Stimulated activated CD4-positive, alpha-beta T cell treated with anti-CD3 and anti-CD28 coated beads, TNF-alpha, amount 100 ng/mL, for 48 hours (primary cell): ENCODE measurements around the gene TIMM17A.
"Not testable (repeated sequence)": the region's sequence is repeated elsewhere in the genome, so short reads cannot be mapped to it uniquely, and the experiment has no call there.

Experiments
- DNase-seq, 3 donors: peaks; one replicate each; pipeline ENCODE4 v3.0.0-alpha.2; 2020; ENCODE audit warnings: low read depth in 3 of 3

The TIMM17A gene

DNA sequence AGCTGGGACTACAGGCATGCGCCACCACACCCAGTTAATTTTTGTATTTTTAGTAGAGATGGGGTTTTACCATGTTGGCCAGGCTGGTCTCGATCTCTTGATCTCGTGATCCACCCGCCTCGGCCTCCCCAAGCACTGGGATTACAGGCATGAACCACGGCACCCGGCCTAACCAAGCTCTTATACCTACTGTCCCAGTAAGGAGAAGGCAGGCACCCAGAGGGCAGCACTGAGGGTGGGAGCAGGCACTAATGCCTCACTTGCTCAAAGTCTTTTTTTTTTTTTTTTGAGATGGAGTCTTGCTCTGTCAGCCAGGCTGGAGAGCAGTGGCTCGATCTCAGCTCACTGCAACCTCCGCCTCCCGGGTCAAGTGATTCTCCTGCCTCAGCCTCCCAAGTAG is 15.0 kb upstream of the TIMM17A start:
- not testable (repeated sequence) for DNase-seq

DNA sequence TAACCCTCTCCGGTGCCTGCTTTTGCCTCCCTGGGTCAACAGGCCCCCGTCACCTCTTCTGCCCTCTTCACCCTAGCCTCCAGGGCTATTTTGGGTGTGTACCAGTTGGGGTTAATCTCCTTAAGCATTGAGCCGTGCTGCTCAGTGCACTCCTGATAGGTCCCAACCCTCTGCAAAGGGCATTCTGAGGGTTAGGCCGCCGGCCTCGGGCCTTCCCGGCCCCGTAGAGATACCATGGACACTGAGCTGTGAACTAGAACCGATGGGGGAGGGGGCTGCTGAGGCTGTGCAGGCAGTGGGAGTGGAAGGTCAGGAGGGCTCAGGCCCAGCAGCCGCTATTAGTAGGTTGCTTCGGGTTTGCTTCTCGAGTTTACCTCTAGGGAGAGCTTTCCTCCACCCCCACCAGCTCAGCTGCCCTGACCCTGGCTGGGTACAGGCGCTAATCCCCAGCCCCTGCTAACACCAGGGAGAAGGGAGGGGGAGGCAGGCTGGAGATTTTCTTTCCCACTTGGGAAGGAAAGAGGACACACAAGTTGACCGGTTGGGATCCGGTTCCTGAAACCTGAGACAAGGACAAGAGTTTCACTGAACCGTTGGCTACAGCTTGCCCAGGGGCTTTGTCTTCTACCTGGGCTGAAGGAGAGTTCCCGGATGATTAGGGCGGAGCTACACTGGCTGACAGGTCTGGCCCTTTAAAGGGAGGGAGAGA is 13.7 kb upstream of the TIMM17A start:
- no peak for DNase-seq

DNA sequence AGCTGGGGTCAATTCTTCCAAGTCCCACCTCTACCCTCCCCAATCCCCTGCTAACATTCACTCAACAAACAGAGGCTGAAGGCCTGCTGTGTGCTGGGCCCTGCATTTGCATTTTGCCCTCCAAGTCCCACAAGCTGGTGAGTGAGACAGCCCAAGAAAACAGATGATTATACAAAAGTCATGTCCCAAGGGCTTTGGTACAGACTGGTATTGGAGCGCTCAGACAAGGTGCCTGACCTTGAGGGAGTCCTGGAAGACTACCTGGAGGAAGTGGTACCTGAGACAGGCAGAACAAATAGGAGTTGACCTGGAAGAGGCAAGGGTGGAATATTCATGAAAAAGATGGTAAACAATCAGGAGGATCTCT is 13.2 kb upstream of the TIMM17A start:
- DNase-seq = no peak

DNA sequence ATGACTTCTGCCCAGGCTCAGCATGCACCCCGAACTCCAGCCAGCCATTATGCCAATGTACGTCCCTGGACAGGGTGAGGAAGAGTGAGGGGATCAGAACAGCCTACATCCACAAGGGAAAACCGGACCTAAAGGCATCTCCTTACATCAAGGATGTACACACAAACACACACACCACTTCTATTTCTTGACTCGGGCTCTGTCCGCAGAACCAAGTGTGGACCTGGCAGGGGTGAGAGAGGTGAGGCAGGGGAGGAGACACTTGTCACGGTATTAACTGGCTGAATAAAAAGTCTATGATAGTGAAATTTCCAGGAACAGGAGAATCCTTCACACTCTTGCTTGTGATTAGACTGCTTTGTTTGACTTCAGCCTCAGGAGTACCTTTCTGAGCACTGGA is 11.3 kb upstream of the TIMM17A start:
- no peak for DNase-seq

DNA sequence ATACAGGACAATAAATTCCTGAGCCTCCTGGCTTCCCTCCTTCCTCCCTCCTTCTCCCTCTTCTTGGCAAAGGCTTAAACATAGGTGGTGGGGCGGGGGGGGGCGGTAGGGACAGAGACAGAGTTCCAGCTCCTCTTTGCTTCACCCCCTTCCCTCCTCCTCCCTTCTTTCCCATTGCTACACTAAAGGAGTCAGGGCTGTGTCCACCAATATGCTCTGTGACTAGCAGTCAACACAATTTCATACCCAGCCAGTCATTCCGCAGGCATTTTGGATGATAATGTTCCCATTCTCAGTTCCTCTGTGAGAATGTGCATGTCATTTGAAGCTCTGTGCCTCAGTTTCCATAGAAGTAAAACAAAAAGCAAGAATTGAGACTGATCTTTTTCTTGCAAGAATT is 10.7 kb upstream of the TIMM17A start:
- no peak for DNase-seq

DNA sequence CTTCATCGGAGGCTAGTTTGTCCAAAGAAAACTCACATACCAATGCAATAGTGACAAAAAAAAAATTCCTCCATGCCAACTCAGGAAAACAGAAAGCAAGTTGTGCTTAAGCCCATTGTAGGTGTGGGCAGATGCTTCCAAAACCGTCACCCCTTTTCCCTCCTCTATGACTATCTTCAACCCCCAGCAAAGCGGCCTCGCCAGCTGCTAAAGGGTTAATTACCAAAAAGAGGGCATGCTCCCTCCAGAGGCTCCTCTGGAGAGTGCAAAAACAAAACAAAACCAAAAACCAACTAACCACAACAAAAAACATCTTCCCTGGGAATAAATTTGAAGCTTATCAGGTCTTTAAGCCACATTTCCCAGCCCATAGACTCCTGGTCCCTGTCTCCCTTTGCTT is 10.1 kb upstream of the TIMM17A start:
- DNase-seq = no peak

DNA sequence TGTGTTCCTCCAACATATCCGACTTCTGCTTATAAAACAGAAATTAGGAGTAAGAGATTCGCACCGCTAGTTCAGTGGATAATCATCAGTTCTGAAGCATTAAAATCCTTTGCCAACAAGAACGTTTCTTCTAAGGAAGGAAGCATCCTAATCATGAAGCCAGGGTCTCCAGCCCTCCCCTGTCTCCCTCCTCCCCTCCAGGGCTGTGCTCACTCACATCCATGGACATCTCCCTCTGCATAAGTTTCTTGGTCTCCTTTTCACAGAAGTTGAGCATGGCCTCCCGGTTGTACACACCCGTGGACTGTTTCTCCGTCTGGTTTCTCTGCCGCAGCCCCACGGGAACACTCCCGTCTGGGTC is 9.5 kb upstream of the TIMM17A start:
- DNase-seq = no peak

DNA sequence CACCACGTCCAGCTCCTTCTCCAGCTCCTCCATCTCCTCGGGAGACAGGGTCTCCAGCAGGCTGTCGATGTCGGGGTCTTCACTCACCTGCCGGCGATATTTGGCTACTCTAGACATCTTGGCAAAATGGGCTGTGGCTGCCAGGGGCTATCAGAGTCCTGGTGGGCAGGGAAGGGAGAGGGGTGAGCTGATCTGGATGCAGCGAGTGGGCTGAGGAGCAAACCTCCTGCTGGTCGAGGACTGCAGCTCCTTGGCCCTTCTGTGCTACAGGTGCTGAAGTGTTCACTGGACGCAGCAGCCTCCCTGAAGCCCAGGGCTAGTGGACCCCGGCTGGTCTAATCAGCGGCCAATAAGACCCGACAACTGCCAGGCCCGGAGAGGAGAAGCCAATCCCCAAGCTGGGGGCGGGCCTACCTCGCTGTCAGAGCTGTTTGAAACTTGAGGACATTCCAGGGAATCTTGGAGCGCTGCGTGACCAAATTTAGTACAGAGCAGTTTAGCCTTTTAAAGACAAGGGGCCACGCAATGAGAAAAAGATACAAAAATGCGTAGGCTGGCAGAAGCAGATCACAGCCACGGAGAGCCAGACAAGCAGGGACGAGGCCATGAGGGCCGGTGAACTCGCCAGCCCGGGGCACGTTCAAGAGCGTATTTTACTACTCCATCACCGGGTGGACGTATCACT is 8.9 kb upstream of the TIMM17A start, which contains the start of gene LMOD1:
LMOD1 (minus strand) TSS at position 325 of the 685 bp plus-strand sequence; CDS start at position 117, 208 bp downstream.
- DNase-seq = no peak

DNA sequence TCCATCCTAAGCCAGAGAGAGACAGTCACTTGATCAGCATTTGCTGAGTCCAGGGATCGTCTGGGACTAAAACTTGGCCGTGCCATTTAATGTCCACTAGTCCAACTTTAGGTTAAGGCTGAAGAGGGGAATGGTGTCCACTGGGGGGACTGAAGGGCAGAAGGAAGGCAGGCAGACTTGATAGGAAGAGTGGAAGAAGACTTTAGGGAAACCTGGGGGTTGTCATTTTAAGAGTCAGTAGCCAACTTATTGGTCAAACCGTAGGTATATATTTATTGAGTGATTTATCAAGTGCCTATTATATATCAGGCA is 7.7 kb upstream of the TIMM17A start:
- DNase-seq = no peak

DNA sequence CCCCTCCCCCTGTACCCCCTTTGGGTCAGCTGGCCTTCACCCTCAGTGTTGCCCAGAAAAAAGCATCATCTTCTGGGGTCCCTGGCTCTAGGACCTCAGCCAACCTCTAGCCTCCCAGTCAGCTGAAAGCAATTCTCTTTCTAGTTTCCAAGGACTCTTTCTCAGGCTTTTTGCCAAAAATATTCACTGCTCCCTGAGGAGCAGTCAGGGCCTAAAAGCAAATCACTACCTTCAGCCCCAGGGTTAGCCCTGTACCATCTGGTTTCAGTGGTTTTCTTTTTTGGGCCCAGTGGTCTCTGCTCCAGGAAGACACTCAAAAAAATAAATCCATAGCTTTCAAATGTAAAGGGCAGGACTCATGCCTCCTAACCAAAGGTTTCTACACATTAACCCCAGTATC is 5.8 kb upstream of the TIMM17A start:
- no peak for DNase-seq

DNA sequence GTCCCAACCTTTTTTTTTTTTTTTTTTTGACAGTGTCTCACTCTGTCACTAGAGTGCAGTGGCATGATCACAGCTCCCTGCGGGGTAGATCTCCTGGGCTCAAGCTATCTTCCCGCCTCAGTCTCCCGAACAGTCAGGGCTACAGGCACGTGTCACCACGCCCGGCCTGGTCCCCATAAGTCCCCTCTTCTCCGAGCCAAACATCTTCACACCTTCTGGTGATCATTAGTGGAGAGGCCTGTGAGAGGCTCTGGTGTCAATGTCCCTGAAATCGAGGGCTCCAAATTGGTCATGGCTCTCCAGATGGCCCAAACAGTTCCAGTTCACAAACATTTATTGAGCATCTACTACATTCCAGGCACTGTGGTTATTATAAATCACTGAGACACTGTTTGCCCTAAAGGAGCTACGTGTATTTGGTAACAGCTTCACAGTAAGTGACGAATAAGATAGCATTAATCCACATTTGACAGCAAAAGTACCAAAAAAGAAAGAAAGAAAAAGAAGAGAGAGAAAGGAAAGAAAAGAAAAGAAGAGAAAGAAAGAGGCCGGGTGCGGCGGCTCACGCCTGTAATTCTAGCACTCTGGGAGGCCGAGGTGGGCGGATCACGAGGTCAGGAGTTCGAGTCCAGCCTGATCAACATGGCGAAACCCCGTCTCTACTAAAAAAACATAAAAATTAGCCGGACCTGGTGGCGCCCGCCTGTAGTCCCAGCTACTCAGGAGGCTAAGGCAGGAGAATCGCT is 867 bp upstream of the TIMM17A start:
- no peak for DNase-seq

DNA sequence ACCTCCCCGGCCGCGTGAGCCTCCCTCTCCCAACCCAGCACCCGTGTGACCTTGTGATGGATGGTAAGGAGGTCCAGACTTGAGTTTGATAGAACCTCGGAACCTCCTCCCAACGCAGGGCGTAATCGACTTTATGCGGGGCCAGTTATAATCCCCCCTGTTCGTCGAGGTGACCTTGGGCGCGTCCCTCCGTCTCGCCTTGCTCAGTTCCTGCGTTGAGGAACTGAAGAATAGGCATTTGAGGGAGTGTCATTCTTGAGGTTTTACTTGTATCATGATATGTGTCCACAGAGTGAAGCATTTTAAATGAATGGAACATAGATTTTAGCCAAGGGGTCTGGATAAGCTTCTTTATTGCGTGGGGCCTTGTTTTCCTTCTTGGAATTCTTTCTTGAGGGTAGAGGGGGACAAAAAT is 433 bp downstream of the TIMM17A start:
- peak in 1 of 3 donors; percentile 16 for DNase-seq

DNA sequence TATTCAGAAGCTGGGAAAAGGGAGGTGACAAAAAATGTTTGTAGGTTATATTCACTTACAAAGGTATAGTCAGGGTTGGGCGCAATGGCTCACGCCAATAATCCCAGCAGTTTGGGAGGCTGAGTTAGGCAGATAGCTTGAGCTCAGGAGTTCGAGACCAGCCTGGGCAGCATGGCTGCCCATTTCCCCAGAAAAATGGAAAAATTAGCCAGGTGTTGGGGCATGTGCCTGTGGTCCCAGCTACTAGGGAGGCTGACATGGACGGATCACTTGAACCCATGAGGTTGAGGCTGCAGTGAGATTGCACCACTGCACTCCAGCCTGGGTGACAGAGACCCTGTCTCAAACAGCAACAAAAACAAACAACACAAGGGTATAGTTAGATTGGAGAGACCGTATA is 3.0 kb downstream of the TIMM17A start:
- no peak for DNase-seq

DNA sequence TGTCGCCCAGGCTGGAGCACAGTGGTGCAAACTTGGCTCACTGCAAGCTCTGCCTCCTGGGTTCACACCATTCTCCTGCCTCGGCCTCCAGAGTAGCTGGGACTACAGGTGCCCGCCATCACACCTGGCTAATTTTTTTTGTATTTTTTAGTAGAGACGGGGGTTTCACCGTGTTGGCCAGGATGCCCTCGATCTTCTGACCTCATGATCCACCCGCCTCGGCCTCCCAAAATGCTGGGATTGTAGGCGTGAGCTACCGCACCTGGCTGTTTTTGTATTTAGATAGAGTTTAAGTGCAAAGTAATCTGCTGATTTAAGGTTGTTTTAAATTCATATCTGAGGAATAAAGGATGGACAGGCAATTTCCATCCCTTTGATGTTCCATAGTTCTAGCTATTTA is 7.1 kb downstream of the TIMM17A start:
- DNase-seq = not testable (repeated sequence)

DNA sequence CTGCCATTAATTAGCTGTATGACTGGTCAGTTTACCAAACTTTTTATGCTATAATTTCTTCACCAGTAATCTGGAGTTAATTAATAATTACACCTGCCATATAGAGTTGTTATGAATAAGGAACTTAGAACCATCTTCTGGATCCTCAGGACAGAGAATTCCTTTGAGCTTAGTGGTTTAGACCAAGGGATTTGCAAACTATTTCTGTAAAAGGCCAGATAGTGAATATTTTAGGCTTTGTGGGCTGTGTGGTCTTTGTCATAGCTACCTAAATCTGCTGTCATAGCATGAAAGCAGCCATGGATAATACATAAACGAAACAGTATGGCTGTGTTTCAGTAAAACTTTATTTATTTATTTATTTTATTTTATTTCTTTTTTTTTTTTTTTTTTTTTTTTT is 9.0 kb downstream of the TIMM17A start:
- DNase-seq = no peak

DNA sequence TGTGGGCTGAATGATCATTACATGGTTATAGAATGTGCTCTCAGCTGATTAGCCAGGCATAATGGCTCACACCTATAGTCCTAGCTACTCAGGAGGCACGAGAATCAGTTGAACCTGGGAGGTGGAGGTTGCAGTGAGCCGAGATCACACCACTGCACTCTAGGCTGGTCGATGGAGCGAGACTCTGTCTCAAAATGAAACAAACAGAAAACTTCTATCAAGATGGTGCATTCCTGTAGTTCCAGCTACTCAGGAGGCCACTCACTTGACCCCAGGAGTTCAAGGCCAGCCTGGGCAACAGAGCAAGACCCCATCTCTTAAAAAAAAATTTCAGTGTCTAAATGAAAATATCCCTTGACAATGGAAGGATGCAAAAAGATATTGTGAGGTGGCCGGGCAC is 10.9 kb downstream of the TIMM17A start:
- no peak for DNase-seq

DNA sequence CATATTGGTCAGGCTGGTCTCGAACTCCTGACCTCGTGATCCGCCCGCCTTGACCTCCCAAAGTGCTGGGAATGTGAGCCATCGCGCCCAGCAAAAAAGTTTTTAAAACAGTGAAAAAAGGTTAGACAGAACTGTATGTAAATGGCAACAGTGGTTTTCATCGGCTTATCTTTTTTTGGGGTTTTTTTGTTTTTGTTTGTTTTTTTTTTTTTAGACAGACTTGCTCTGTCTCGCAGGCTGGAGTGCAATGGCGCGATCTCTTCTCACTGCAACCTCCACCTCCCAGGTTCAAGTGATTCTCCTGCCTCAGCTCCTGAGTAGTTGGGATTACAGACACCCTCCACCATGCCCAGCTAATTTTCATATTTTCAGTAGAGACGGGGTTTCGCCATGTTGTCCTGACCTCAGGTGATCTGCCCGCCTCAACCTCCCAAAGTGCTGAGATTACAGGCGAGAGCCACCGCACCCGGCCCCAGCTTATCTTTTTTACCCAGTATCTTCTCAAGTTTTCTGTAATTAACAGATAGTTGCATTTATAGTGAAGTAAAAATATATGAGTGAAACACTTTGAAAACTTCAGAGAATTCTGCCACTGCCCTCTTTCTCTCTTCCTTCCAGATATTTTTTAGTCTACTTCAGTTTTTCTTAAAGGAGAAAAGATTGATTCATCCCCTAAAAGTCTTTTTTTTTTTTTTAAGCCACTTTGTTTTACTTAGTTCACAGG is 13.1 kb downstream of the TIMM17A start:
- no peak for DNase-seq

DNA sequence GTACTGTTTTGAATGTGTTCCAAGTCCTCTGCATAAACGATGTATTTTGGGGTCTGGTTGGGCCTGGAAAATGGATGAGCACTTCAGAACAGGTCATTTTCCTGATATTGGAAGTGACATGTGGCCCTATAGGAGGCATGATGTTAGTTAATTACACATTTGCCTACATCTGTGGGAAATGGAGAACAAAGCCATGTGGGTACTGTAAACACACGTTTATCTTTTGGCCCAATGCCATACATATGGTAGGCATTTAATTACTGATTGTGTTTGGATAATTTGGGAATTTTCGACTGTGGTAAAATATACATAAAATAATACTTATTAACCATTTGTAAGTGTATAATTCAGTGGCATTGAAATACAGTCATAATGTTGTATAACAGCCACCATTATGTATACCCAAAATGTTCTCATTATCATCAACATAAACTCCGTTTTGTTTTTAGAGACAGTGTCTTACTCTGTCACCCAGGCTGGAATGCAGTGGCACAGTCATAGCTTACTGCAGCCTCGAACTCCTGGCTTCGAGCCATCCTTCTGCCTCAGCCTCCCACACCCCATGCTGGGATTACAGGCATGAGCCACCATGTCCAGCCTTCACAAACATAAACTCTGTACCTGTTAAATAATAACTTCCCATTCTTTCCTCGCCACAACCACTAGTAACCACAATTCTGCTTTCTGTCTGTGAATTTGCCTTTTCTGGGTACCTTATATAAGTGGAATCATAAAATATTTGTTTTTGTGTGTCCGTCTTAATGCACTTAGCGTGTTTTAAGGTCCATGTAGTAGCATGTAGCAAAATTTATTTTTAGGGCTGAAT is 15.2 kb downstream of the TIMM17A start:
- no peak for DNase-seq

DNA sequence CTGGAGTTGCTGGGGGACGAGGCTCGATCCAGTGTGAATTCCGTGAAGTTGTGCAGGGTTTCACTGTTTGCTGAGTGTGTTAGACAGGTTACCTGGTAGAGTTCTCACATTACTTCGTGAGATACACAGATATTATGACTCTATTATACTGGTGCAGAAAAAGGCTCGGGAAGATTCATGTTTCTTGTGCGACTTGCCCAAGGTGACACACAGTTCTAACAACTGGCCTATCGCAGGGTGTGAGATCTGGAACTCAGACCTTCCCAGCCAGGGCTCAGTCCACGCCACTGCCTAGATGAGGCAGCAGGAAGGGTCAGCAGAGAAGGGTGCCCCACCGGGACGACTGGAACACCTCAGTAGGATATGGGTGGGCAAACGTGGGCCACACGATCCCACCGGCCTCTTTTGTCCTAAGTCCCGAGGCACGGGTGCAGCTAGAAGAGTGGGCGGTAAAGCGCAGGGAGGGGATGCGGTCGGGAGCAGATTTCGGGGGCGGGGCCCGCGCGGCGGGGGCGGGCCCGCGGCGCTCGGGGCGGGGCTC is 26.8 kb downstream of the TIMM17A start:
- DNase-seq = peak; percentile 33 to 64 (median 41)

DNA sequence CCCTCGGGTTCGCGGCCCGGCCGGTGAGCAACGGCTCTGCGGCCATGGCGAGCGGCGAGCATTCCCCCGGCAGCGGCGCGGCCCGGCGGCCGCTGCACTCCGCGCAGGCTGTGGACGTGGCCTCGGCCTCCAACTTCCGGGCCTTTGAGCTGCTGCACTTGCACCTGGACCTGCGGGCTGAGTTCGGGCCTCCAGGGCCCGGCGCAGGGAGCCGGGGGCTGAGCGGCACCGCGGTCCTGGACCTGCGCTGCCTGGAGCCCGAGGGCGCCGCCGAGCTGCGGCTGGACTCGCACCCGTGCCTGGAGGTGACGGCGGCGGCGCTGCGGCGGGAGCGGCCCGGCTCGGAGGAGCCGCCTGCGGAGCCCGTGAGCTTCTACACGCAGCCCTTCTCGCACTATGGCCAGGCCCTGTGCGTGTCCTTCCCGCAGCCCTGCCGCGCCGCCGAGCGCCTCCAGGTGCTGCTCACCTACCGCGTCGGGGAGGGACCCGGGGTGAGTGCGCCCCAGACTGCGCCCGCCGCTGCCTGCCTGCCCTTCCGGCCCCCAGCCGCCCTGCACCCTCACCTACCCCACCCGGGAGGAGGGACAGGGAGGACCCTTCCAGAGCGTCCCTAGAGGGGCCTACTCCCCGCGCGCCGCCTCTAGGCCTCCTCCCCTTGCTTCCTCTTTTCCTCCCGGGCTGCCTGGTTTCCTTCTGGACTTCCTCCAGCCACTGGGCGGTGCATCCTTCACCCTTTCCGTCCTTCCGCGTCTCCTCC is 27.5 kb downstream of the TIMM17A start, which contains the start of gene RNPEP:
RNPEP (plus strand) TSS at position 26 of the 757 bp plus-strand sequence; CDS start at position 45, 19 bp downstream.
- DNase-seq = peak; percentile 23 to 48 (median 31)
